ENCODE measurements around the gene SIRT7.

SIRT7 gene

GRCh38 chr17:81935709-81936084 lies 17.7 kb upstream of the SIRT7 start:
- Histone ChIP-seq H3K4me1 (ENCODE audit: control insufficient read depth in 1 of 2, insufficient read depth in 1 of 2, low read depth in 1 of 2, low read length in 1 of 2) (peaks cover 21 to 23% of the 10 kb centered on the region in 2 experiments), H3K4me3 (ENCODE audit: low read depth in 1 of 2, low read length in 1 of 2) (no peak overlapping the region), H3K36me3 (no peaks in the 10 kb centered on the region), H3K9me3 (no peaks in the 10 kb centered on the region), H3K27ac (no peak overlapping the region), H3K27me3 (peaks cover 100% of the 10 kb centered on the region)
- TF ChIP-seq, protein P1, sequence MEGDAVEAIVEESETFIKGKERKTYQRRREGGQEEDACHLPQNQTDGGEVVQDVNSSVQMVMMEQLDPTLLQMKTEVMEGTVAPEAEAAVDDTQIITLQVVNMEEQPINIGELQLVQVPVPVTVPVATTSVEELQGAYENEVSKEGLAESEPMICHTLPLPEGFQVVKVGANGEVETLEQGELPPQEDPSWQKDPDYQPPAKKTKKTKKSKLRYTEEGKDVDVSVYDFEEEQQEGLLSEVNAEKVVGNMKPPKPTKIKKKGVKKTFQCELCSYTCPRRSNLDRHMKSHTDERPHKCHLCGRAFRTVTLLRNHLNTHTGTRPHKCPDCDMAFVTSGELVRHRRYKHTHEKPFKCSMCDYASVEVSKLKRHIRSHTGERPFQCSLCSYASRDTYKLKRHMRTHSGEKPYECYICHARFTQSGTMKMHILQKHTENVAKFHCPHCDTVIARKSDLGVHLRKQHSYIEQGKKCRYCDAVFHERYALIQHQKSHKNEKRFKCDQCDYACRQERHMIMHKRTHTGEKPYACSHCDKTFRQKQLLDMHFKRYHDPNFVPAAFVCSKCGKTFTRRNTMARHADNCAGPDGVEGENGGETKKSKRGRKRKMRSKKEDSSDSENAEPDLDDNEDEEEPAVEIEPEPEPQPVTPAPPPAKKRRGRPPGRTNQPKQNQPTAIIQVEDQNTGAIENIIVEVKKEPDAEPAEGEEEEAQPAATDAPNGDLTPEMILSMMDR (IDR thresholded peaks at IDR 0.05): no peak

DNA sequence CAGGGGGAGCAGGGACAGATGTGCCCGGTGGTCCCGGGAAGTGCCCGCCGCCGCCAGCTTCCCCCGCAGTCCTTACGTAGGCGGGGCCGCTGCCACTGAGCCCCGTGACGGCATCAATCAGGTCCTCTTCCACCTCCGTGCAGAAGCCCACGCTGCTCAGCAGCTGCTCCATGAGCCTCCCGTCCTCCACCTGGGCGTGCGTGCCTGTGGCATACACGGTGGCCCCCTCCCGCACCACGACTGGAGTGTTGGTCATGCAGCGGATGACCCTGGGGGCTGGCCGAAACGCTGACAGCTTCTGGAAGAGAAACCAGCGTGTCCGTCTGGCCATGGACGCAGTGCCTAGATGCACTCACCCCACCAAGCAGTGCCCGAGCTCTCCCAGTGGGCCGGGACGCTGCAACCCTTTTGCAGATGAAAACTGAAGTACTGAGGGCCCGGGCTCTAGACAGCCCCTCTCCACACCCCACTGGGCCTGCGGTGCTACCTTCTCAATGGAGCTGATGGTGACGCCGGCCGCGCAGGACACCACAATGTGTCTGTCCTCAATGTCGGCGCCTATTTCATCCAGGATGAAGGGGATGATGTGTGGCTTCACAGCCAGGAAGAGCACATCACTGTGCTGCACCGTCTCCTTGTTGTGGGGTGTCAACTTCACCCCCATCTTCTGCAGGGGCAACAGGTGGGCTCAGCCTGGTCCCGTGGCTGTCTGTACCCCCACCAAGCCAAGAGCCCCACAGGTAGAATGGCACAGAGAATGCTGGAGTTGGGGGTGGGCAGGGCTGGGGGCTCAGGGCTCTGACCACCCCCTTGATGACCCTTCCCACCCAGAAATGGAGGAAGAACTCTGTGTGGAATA lies 17.1 kb upstream of the SIRT7 start:
- no peak overlapping the region for H3K27ac ChIP-seq
- TF ChIP-seq, protein P1 (IDR thresholded peaks at IDR 0.05): no peak
- H3K4me1 ChIP-seq (ENCODE audit: control insufficient read depth in 1 of 2, insufficient read depth in 1 of 2, low read depth in 1 of 2, low read length in 1 of 2): peaks cover 21 to 23% of the 10 kb centered on the region in 2 experiments
- H3K9me3 ChIP-seq: no peaks in the 10 kb centered on the region
- no peaks in the 10 kb centered on the region for H3K36me3 ChIP-seq
- no peak overlapping the region for H3K4me3 ChIP-seq (ENCODE audit: low read depth in 1 of 2, low read length in 1 of 2)
- peaks cover 100% of the 10 kb centered on the region for H3K27me3 ChIP-seq

GRCh38 chr17:81934098-81934757 lies 16.3 kb upstream of the SIRT7 start:
- no peaks in the 10 kb centered on the region for H3K36me3 ChIP-seq
- H3K4me1 ChIP-seq (ENCODE audit: control insufficient read depth in 1 of 2, insufficient read depth in 1 of 2, low read depth in 1 of 2, low read length in 1 of 2): peaks cover 21 to 23% of the 10 kb centered on the region in 2 experiments
- no peak overlapping the region for H3K27ac ChIP-seq
- no peak overlapping the region for H3K4me3 ChIP-seq (ENCODE audit: low read depth in 1 of 2, low read length in 1 of 2)
- no peaks in the 10 kb centered on the region for H3K9me3 ChIP-seq
- TF ChIP-seq, protein P1 (IDR thresholded peaks at IDR 0.05): no peak
- H3K27me3 ChIP-seq: peaks cover 100% of the 10 kb centered on the region

- Histone ChIP-seq H3K36me3 (no peaks in the 10 kb centered on the region), H3K4me1 (ENCODE audit: control insufficient read depth in 1 of 2, insufficient read depth in 1 of 2, low read depth in 1 of 2, low read length in 1 of 2) (peaks cover 28 to 32% of the 10 kb centered on the region in 2 experiments), H3K9me3 (no peaks in the 10 kb centered on the region), H3K27me3 (peaks cover 100% of the 10 kb centered on the region), H3K27ac (no peak overlapping the region), H3K4me3 (ENCODE audit: low read depth in 1 of 2, low read length in 1 of 2) (no peak overlapping the region)
- TF ChIP-seq, protein P1 (IDR thresholded peaks at IDR 0.05): no peak
Observed at GRCh38 chr17:81933178-81933699, 15.3 kb upstream of the SIRT7 start.

GRCh38 chr17:81932333-81932983 lies 14.5 kb upstream of the SIRT7 start:
- TF ChIP-seq, protein P1 (IDR thresholded peaks at IDR 0.05): no peak

More at GRCh38 chr17:81932333-81932983, 14.5 kb upstream of the SIRT7 start:
- H3K36me3 ChIP-seq: no peaks in the 10 kb centered on the region
- H3K4me1 ChIP-seq (ENCODE audit: control insufficient read depth in 1 of 2, insufficient read depth in 1 of 2, low read depth in 1 of 2, low read length in 1 of 2): peaks cover 30 to 36% of the 10 kb centered on the region in 2 experiments
- no peak overlapping the region for H3K27ac ChIP-seq
- peaks cover 97% of the 10 kb centered on the region for H3K27me3 ChIP-seq
- H3K4me3 ChIP-seq (ENCODE audit: low read depth in 1 of 2, low read length in 1 of 2): no peak overlapping the region
- H3K9me3 ChIP-seq: no peaks in the 10 kb centered on the region
